Measurements from ENCODE around the gene PFKL.

- TF ChIP-seq CTCF (IDR thresholded peaks at IDR 0.05) (no peak), POLR2A (IDR thresholded peaks at IDR 0.05) (no peak)
Observed at GRCh38 chr21:44263768-44264167, 36.1 kb upstream of the PFKL start.

Measured in tibial nerve (tissue), 3 donors.